ENCODE data around the gene RSRC2. TPM values are rescaled to one million over a fixed set of nuclear protein-coding genes. Genes with fewer than 3 reads are reported as not detected.
A peak's percentile ranks its signal among the peaks of the same experiment; 100 is the strongest.

RSRC2 gene
- total RNA-seq, 4 donors from 2014 or later, result 44.2 to 97.9 (median 50.7) TPM

GRCh38 chr12:122560138-122560537 is 33.4 kb upstream of the RSRC2 start:
- peak in 1 of 2 donors; percentile 13 for DNase-seq (ENCODE audit: low spot score in 2 of 2)
- WGBS, 2 donors, result 89 to 92% methylated on average over 3 of the region's 3 CpGs
- TF ChIP-seq POLR2A (IDR thresholded peaks at IDR 0.05) (no peak), CTCF (IDR thresholded peaks at IDR 0.05) (no peak)
- intact Hi-C loops (cut with DNase I; ENCODE audit: low total_unique reads), result no loop called here
- H3K4me3 ChIP-seq (ENCODE audit: low read depth, poor library complexity, severe bottlenecking), result no peak overlapping the region

- no peak for DNase-seq (ENCODE audit: low spot score in 2 of 2)
- no peak overlapping the region for H3K4me3 ChIP-seq (ENCODE audit: low read depth, poor library complexity, severe bottlenecking)
- intact Hi-C loops (cut with DNase I; ENCODE audit: low total_unique reads), result no loop called here
- WGBS, 2 donors, result 97 to 98% methylated on average over 16 of the region's 16 CpGs
- TF ChIP-seq POLR2A (IDR thresholded peaks at IDR 0.05) (no peak), CTCF (IDR thresholded peaks at IDR 0.05) (no peak)
Observed at GRCh38 chr12:122558745-122559641, 32.3 kb upstream of the RSRC2 start.

- no peak overlapping the region for H3K4me3 ChIP-seq (ENCODE audit: low read depth, poor library complexity, severe bottlenecking)
- TF ChIP-seq POLR2A (IDR thresholded peaks at IDR 0.05), result no peak
- no peak for TF ChIP-seq CTCF (IDR thresholded peaks at IDR 0.05)
- WGBS, 2 donors, result 91 to 93% methylated on average over 5 of the region's 5 CpGs
- intact Hi-C loops (cut with DNase I; ENCODE audit: low total_unique reads), result no loop called here
- no peak for DNase-seq (ENCODE audit: low spot score in 2 of 2)
Observed at GRCh38 chr12:122547330-122547729, 20.6 kb upstream of the RSRC2 start.

GRCh38 chr12:122545855-122546254 is 19.1 kb upstream of the RSRC2 start:
- DNase-seq (ENCODE audit: low spot score in 2 of 2), result no peak
- no peak for TF ChIP-seq CTCF (IDR thresholded peaks at IDR 0.05)
- TF ChIP-seq POLR2A (IDR thresholded peaks at IDR 0.05), result no peak
- intact Hi-C loops (cut with DNase I; ENCODE audit: low total_unique reads), result no loop called here
- WGBS, 2 donors, result 92 to 99% methylated on average over 2 of the region's 2 CpGs
- H3K4me3 ChIP-seq (ENCODE audit: low read depth, poor library complexity, severe bottlenecking), result no peak overlapping the region

GRCh38 chr12:122544537-122544936 is 17.8 kb upstream of the RSRC2 start:
- no peak overlapping the region for H3K4me3 ChIP-seq (ENCODE audit: low read depth, poor library complexity, severe bottlenecking)
- intact Hi-C loops (cut with DNase I; ENCODE audit: low total_unique reads), result no loop called here
- TF ChIP-seq CTCF (IDR thresholded peaks at IDR 0.05) (no peak), POLR2A (IDR thresholded peaks at IDR 0.05) (no peak)
- 95 to 98% methylated on average over 2 of the region's 2 CpGs for WGBS, 2 donors
- DNase-seq (ENCODE audit: low spot score in 2 of 2), result no peak
